K562 (cell line): ENCODE data around the gene MTERF4. TPM values are rescaled to one million over a fixed set of nuclear protein-coding genes. Genes with fewer than 3 reads are reported as not detected.

Source experiments
- ATAC-seq: fragments of 200-7000 bp; cut with Tn5 transposase; 3 replicates; pipeline ENCODE4 v1.9.1; 2020; ENCODE audit warnings: moderate library complexity
- BruUV-seq: library from RNA; stranded (reverse); fragments of 400-500 nt; replicated peaks from 2 replicates; lab custom pipeline; 2021; lab: Mats Ljungman, UMichigan
- CTCF ChIA-PET: fragments of 300-600 bp; formaldehyde crosslinking; extraction: SDS; loops from one replicate; lab custom pipeline; 2021; ENCODE audit warnings: low intra/inter-chr PET ratio; lab: Yijun Ruan, JAX
- POLR2A ChIA-PET: fragments of 300-600, 350-650 bp; sonication (Branson Sonifier 250); formaldehyde crosslinking; extraction: SDS; loops from one replicate; lab custom pipeline; 2021; ENCODE audit warnings: antibody characterized with exemption, inconsistent platforms; lab: Yijun Ruan, JAX
- DNase-seq, 4 experiments: peaks; one replicate each; pipeline versions ENCODE4 v3.0.0 to v3.0.0-alpha.2; 2011 to 2018; ENCODE audit warnings: low spot score in 3 of 4, mixed read lengths in 3 of 4; ENCODE audit errors: extremely low read depth in 1 of 4
- FAIRE-seq: peaks from 2 replicates; lab custom pipeline; 2011; peaks lifted over from hg19 to GRCh38; lab: Jason Lieb, UNC
- H2AFZ ChIP-seq: 2 replicates; pipeline ENCODE4 v1.6.0; 2011; ENCODE audit warnings: low read depth, low read length, control low read depth, inconsistent platforms
- H3K27ac ChIP-seq: fragments of 200-600 bp; 3 replicates; pipeline ENCODE4 v1.8.0; 2011; ENCODE audit warnings: low read depth, mild to moderate bottlenecking, control low read depth, inconsistent platforms, low read length, moderate library complexity, mixed read lengths; ENCODE audit errors: extremely low read depth
- H3K27me3 ChIP-seq, 2 experiments: fragments of 300-600 bp in 1 of 2; 2 replicates in 1 of 2; 3 replicates in 1 of 2; pipeline versions ENCODE4 v1.6.0 to v1.8.0; 2011; ENCODE audit warnings: inconsistent platforms in 2 of 2, low read length in 2 of 2, mild to moderate bottlenecking in 1 of 2, mixed read lengths in 1 of 2, moderate library complexity in 1 of 2; ENCODE audit not compliant: control insufficient read depth in 2 of 2, insufficient read depth in 2 of 2
- H3K36me3 ChIP-seq: fragments of 300-600 bp; 3 replicates; pipeline ENCODE4 v1.8.0; 2011; ENCODE audit warnings: mild to moderate bottlenecking, low read length, inconsistent platforms; ENCODE audit not compliant: control insufficient read depth, insufficient read depth
- H3K4me1 ChIP-seq, 2 experiments: fragments of 200-600 bp in 1 of 2; replicated peaks in 1 of 2; 2 replicates in 1 of 2; 3 replicates in 1 of 2; pipeline versions ENCODE4 v1.5.1 to v1.8.0; 2011; ENCODE audit warnings: inconsistent platforms in 2 of 2, low read length in 2 of 2, mild to moderate bottlenecking in 1 of 2, mixed read lengths in 1 of 2, moderate library complexity in 1 of 2; ENCODE audit not compliant: control insufficient read depth in 2 of 2, insufficient read depth in 2 of 2
- H3K4me2 ChIP-seq: 2 replicates; pipeline ENCODE4 v1.6.1; 2011; ENCODE audit warnings: low read length, control low read depth, inconsistent platforms, mixed read lengths; ENCODE audit not compliant: insufficient read depth
- H3K4me3 ChIP-seq: fragments of 200-600 bp; sonication (generic), shearing (Covaris generic); 2 replicates; pipeline ENCODE4 v1.5.1; 2016; ENCODE audit warnings: control low read depth, inconsistent platforms
- H3K79me2 ChIP-seq: fragments of 200-600 bp; 3 replicates; pipeline ENCODE4 v1.8.0; 2011; ENCODE audit warnings: low read length, inconsistent platforms; ENCODE audit not compliant: control insufficient read depth, insufficient read depth
- H3K9ac ChIP-seq, 2 experiments: 2 replicates each; pipeline versions ENCODE4 v1.6.0 to v1.6.1; 2011; ENCODE audit warnings: low read depth in 2 of 2, low read length in 2 of 2, control low read depth in 1 of 2, inconsistent platforms in 1 of 2, mild to moderate bottlenecking in 1 of 2, mixed read lengths in 1 of 2; ENCODE audit not compliant: insufficient read depth in 1 of 2
- H3K9me1 ChIP-seq: one replicate; pipeline ENCODE4 v1.6.0; 2011; ENCODE audit warnings: inconsistent platforms, mild to moderate bottlenecking, low read length, moderate library complexity; ENCODE audit not compliant: control insufficient read depth, insufficient read depth
- H3K9me3 ChIP-seq: replicated peaks from 2 replicates; pipeline ENCODE4 v1.5.1; 2011; ENCODE audit warnings: low read depth, low read length, inconsistent platforms; ENCODE audit not compliant: control insufficient read depth, insufficient read depth
- H4K20me1 ChIP-seq: replicated peaks from 2 replicates; pipeline ENCODE4 v1.6.1; 2011; ENCODE audit warnings: low read length, inconsistent platforms, mixed read lengths; ENCODE audit not compliant: control insufficient read depth, insufficient read depth
- C11orf30 ChIP-seq: fragments of 450-650 bp; IDR thresholded peaks from 2 replicates; pipeline ENCODE4 v1.6.1; 2016; ENCODE audit warnings: low read depth, mild to moderate bottlenecking
- EGR1 ChIP-seq: fragments of 450-650 bp; conservative IDR thresholded peaks from 2 replicates; pipeline ENCODE4 v1.6.1; 2017; ENCODE audit warnings: mild to moderate bottlenecking
- GABPB1 ChIP-seq: sonication (generic); formaldehyde crosslinking; IDR thresholded peaks from 2 replicates; pipeline ENCODE4 v1.8.0; 2022; ENCODE audit warnings: mild to moderate bottlenecking, missing genetic modification reagents
- HMGXB4 ChIP-seq: sonication (generic); formaldehyde crosslinking; IDR thresholded peaks from 2 replicates; pipeline ENCODE4 v1.8.1; 2023; ENCODE audit warnings: mild to moderate bottlenecking, missing genetic modification reagents
- JUNB ChIP-seq: fragments of 450-650 bp; formaldehyde crosslinking; conservative IDR thresholded peaks from 2 replicates; pipeline ENCODE4 v1.4.0; 2020; ENCODE audit warnings: mild to moderate bottlenecking
- MAX ChIP-seq: sonication (generic); formaldehyde crosslinking; IDR thresholded peaks from 2 replicates; pipeline ENCODE4 v1.9.0; 2022; ENCODE audit warnings: mild to moderate bottlenecking, missing genetic modification reagents
- MCM3 ChIP-seq: fragments of 450-650 bp; IDR thresholded peaks from 2 replicates; pipeline ENCODE4 v1.6.1; 2016
- MEIS2 ChIP-seq: fragments of 450-650 bp; IDR thresholded peaks from 2 replicates; pipeline ENCODE4 v1.6.1; 2014; ENCODE audit warnings: mild to moderate bottlenecking; ENCODE audit not compliant: partially characterized antibody
- PHF20 ChIP-seq: fragments of 450-650 bp; IDR thresholded peaks from 2 replicates; pipeline ENCODE4 v1.6.1; 2018; ENCODE audit not compliant: partially characterized antibody
- PTRF ChIP-seq: fragments of 450-650 bp; IDR thresholded peaks from 2 replicates; pipeline ENCODE4 v1.6.1; 2016; ENCODE audit warnings: mild to moderate bottlenecking, missing genetic modification characterization, missing compliant biosample characterization
- WHSC1 ChIP-seq: IDR thresholded peaks from one replicate; pipeline ENCODE4 v1.6.1; 2012; ENCODE audit warnings: low read length, control low read depth, inconsistent platforms
- ZBTB1 ChIP-seq: sonication (generic); formaldehyde crosslinking; IDR thresholded peaks from 2 replicates; pipeline ENCODE4 v1.8.1; 2023; ENCODE audit warnings: missing genetic modification reagents, low read depth, mild to moderate bottlenecking, borderline replicate concordance
- ZNF12 ChIP-seq: sonication (generic); formaldehyde crosslinking; IDR thresholded peaks from 2 replicates; pipeline ENCODE4 v1.4.0; 2020; ENCODE audit warnings: mild to moderate bottlenecking, missing genetic modification reagents
- ZNF224 ChIP-seq: sonication (generic); formaldehyde crosslinking; IDR thresholded peaks from 2 replicates; pipeline ENCODE4 v1.8.0; 2022; ENCODE audit warnings: mild to moderate bottlenecking, missing genetic modification reagents
- ZNF408 ChIP-seq: fragments of 250-450 bp; sonication (Bioruptor Pico); IDR thresholded peaks from 2 replicates; pipeline ENCODE4 v1.4.0; 2020; ENCODE audit warnings: low read depth, mild to moderate bottlenecking, moderate library complexity
- WGBS: fragments of 100-300 bp; shearing (Covaris generic); methylation state at CpG from one replicate; pipeline ENCODE4 v1.1.6; 2016; ENCODE audit warnings: low coverage, mixed read lengths; ENCODE audit not compliant: insufficient coverage; ENCODE audit errors: missing lambda C conversion rate; 5-methylcytosine and 5-hydroxymethylcytosine counted together
- in situ Hi-C: fragments of 300-500 bp; cut with MboI; formaldehyde crosslinking; loops from 4 replicates; pipeline ENCODE4 v1.15.0; 2018; ENCODE audit warnings: inconsistent platforms, mixed read lengths
- intact Hi-C: fragments of 100-400 bp; cut with micrococcal nuclease; formaldehyde crosslinking; loops from 2 replicates; pipeline ENCODE4 v1.14.2; 2022
- polyA plus RNA-seq, 8 experiments: library from polyadenylated mRNA; depleted of rRNA in 4 of 8; stranded (reverse) in 5 of 8; unstranded in 3 of 8; fragments of >200 nt; fragmentation: Nextera tagmentation in 2 of 8; fragmentation: Illumina TruSeq in 1 of 8; extraction: Ambion mirVana in 2 of 8; extraction: Trizol in 1 of 8; gene quantifications; 2 replicates each; pipeline versions ENCODE4 v1.2.1 to v1.2.3, GENCODE V29; 2011 to 2014; ENCODE audit warnings: inconsistent platforms in 1 of 8, missing spikeins in 1 of 8
- total RNA-seq, 7 experiments: library from RNA; depleted of rRNA in 6 of 7; stranded (reverse); fragments of >200 nt in 6 of 7; fragmentation: Illumina TruSeq in 2 of 7; extraction: Trizol in 2 of 7; gene quantifications; 2 replicates each; pipeline versions ENCODE4 v1.2.1 to v1.2.3, GENCODE V29; 2011 to 2021; ENCODE audit warnings: low replicate concordance in 1 of 7
- TF ChIP-seq, protein P1 (sequence below): sonication (generic); formaldehyde crosslinking; IDR thresholded peaks from 2 replicates; pipeline ENCODE4 v1.8.1; 2022; ENCODE audit warnings: missing genetic modification reagents

The MTERF4 gene
- total and polyA plus RNA-seq, 9 of the 15 experiments (the other 6 are each of a cell fraction or from before 2014, with no cell fraction given) = 15.3 to 29.6 (median 21.2) TPM

DNA sequence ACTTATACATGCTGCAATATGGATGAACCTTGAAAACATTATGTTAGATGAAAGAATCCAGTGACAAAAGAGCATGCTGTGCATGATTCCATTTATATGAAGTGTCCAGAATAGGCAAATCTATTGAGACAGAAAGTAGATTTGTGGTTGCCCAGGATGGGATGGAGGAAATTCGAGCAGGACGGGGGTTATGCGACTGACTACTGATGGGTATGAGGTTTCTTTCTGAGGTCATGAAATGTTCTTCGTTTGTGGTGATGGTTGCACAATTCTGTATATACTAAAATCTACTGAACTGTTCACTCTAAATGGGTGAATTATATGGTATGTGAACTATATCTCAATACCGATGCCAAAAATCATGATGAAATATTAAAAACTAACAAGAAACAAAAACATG, 18.9 kb upstream of the MTERF4 start:
- in situ Hi-C loops (no loop called here), intact Hi-C loops (no loop called here)
- ATAC-seq = no peak
- ChIA-PET POLR2A (interaction anchor here (0.7 kb wide), 1 partner anchor 20 kb away, joined by 4 read pairs; no protein-coding TSS in a partner anchor), CTCF (no interaction called here)
- no TSS peak for BruUV-seq
- 83% methylated on average over 5 of the region's 5 CpGs for WGBS
- Histone ChIP-seq H3K4me1 (no peaks in the 10 kb centered on the region), H3K79me2 (no peaks in the 10 kb centered on the region), H4K20me1 (no peaks in the 10 kb centered on the region), H3K9me1 (no peaks in the 10 kb centered on the region), H3K36me3 (peaks cover 15% of the 10 kb centered on the region; the same call in 1 of the 3 replicates), H3K9me3 (no peaks in the 10 kb centered on the region), H3K27ac (no peak overlapping the region), H3K4me3 (no peak overlapping the region), H3K9ac (no peak overlapping the region), H2AFZ (no peak overlapping the region), H3K27me3 (no peaks in the 10 kb centered on the region), H3K4me2 (no peak overlapping the region)
- FAIRE-seq = no peak
- DNase-seq = no peak
- TF ChIP-seq GABPB1 (CRISPR knock-in tag) = no peak
- no peak for TF ChIP-seq PTRF (tag)
- no peak for TF ChIP-seq ZNF12 (CRISPR knock-in tag)
- TF ChIP-seq ZNF224 (CRISPR knock-in tag) = no peak

GRCh38 chr2:241120440-241120839, 18.4 kb upstream of the MTERF4 start:
- BruUV-seq = no TSS peak
- no peak for TF ChIP-seq EGR1
- TF ChIP-seq, protein P1, sequence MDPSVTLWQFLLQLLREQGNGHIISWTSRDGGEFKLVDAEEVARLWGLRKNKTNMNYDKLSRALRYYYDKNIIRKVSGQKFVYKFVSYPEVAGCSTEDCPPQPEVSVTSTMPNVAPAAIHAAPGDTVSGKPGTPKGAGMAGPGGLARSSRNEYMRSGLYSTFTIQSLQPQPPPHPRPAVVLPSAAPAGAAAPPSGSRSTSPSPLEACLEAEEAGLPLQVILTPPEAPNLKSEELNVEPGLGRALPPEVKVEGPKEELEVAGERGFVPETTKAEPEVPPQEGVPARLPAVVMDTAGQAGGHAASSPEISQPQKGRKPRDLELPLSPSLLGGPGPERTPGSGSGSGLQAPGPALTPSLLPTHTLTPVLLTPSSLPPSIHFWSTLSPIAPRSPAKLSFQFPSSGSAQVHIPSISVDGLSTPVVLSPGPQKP = no peak
- TF ChIP-seq MCM3 = no peak
- TF ChIP-seq C11orf30 = no peak
- no peak for TF ChIP-seq MEIS2
- no peak for TF ChIP-seq HMGXB4 (CRISPR knock-in tag)
- TF ChIP-seq JUNB (CRISPR knock-in tag) = no peak
- no peak for TF ChIP-seq ZBTB1 (CRISPR knock-in tag)
- TF ChIP-seq MAX (CRISPR knock-in tag) = no peak
- TF ChIP-seq ZNF408 = no peak
- TF ChIP-seq WHSC1 = no peak
- TF ChIP-seq PHF20 = no peak

More at GRCh38 chr2:241120440-241120839, 18.4 kb upstream of the MTERF4 start:
- H3K9me3 ChIP-seq = no peaks in the 10 kb centered on the region
- 94% methylated on average over 1 of the region's 2 CpGs for WGBS
- H3K4me2 ChIP-seq = no peak overlapping the region
- FAIRE-seq = no peak
- no peak overlapping the region for H3K4me3 ChIP-seq
- no peak overlapping the region for H2AFZ ChIP-seq
- peaks cover 14% of the 10 kb centered on the region; the same call in 1 of the 3 replicates for H3K36me3 ChIP-seq
- H3K27ac ChIP-seq = no peak overlapping the region
- no peaks in the 10 kb centered on the region for H3K9me1 ChIP-seq
- in situ Hi-C loops (no loop called here), intact Hi-C loops (no loop called here)
- no peaks in the 10 kb centered on the region for H3K27me3 ChIP-seq
- CTCF ChIA-PET = no interaction called here
- H4K20me1 ChIP-seq = no peaks in the 10 kb centered on the region
- POLR2A ChIA-PET = interaction anchor here (0.7 kb wide), 1 partner anchor 20 kb away, joined by 4 read pairs; no protein-coding TSS in a partner anchor
- no peaks in the 10 kb centered on the region for H3K79me2 ChIP-seq
- no peaks in the 10 kb centered on the region for H3K4me1 ChIP-seq
- no peak overlapping the region for H3K9ac ChIP-seq
- no peak for DNase-seq
- ATAC-seq = no peak
